ENCODE data around the gene HOXB3.

Gene HOXB3

GRCh38 chr17:48625495-48626244, 35.6 kb upstream of the HOXB3 start:
- peak; percentile 56 for DNase-seq

- DNase-seq = peak; percentile 11
Observed at GRCh38 chr17:48624544-48625494, 34.8 kb upstream of the HOXB3 start.

- DNase-seq = no peak
Observed at GRCh38 chr17:48624118-48624517, 34.1 kb upstream of the HOXB3 start.

GRCh38 chr17:48623583-48623982, 33.5 kb upstream of the HOXB3 start:
- no peak for DNase-seq

GRCh38 chr17:48622857-48623256, 32.8 kb upstream of the HOXB3 start:
- no peak for DNase-seq

- no peak for DNase-seq
Observed at GRCh38 chr17:48621410-48622392, 31.7 kb upstream of the HOXB3 start.

- DNase-seq = no peak
Observed at GRCh38 chr17:48620461-48621139, 30.6 kb upstream of the HOXB3 start.

GRCh38 chr17:48619826-48620449, 29.9 kb upstream of the HOXB3 start:
- no peak for DNase-seq

GRCh38 chr17:48618256-48618896, 28.3 kb upstream of the HOXB3 start:
- peak; percentile 77 for DNase-seq

GRCh38 chr17:48617471-48618255, 27.6 kb upstream of the HOXB3 start:
- no peak for DNase-seq

GRCh38 chr17:48616717-48617470, 26.9 kb upstream of the HOXB3 start:
- no peak for DNase-seq

- no peak for DNase-seq
Observed at GRCh38 chr17:48615963-48616716, 26.1 kb upstream of the HOXB3 start.

- DNase-seq = no peak
Observed at GRCh38 chr17:48615047-48615962, 25.3 kb upstream of the HOXB3 start, which contains the start of gene HOXB8. TSS of gene HOXB8 (minus strand) at chr17:48615292. CDS start at chr17:48614704, 588 bp downstream.

GRCh38 chr17:48613862-48614694, 24.0 kb upstream of the HOXB3 start:
- DNase-seq = peak; percentile 23

GRCh38 chr17:48612854-48613691, 23.0 kb upstream of the HOXB3 start:
- peak; percentile 68 for DNase-seq
